Loucy (cell line): Measurements from ENCODE around the gene GRID1.

Source experiments
- H2AFZ ChIP-seq: fragments of 200-600 bp; sonication (generic); 2 replicates; pipeline ENCODE4 v1.6.0; 2016; ENCODE audit warnings: antibody characterized with exemption, mild to moderate bottlenecking, low read length, moderate library complexity
- H3F3A ChIP-seq: fragments of 200-600 bp; 2 replicates; pipeline ENCODE4 v1.6.0; 2016; ENCODE audit warnings: antibody characterized with exemption, low read depth, mild to moderate bottlenecking
- H3K27me3 ChIP-seq: fragments of 200-600 bp; sonication (generic); 2 replicates; pipeline ENCODE4 v1.6.1; 2014; ENCODE audit warnings: low read length, mild to moderate bottlenecking; ENCODE audit not compliant: insufficient read depth, poor library complexity, severe bottlenecking
- H3K36me3 ChIP-seq: fragments of 200-600 bp; sonication (generic); 2 replicates; pipeline ENCODE4 v1.6.1; 2016; ENCODE audit warnings: low read length; ENCODE audit not compliant: insufficient read depth
- H3K4me1 ChIP-seq: fragments of 200-600 bp; sonication (generic); 2 replicates; pipeline ENCODE4 v1.5.1; 2014; ENCODE audit warnings: low read length, mild to moderate bottlenecking; ENCODE audit not compliant: insufficient read depth, poor library complexity, severe bottlenecking
- H3K4me2 ChIP-seq: fragments of 200-600 bp; sonication (generic); 2 replicates; pipeline ENCODE4 v1.6.0; 2014; ENCODE audit warnings: antibody characterized with exemption, low read length, low read depth, mild to moderate bottlenecking; ENCODE audit not compliant: poor library complexity, severe bottlenecking
- H3K4me3 ChIP-seq: fragments of 200-600 bp; sonication (generic); 2 replicates; pipeline ENCODE4 v1.5.1; 2014; ENCODE audit warnings: low read length, mild to moderate bottlenecking, mixed read lengths; ENCODE audit not compliant: poor library complexity, severe bottlenecking
- H3K79me2 ChIP-seq: fragments of 200-600 bp; sonication (generic); 2 replicates; pipeline ENCODE4 v1.6.1; 2014; ENCODE audit warnings: low read length; ENCODE audit not compliant: insufficient read depth
- H3K9ac ChIP-seq: fragments of 200-600 bp; sonication (generic); 2 replicates; pipeline ENCODE4 v1.6.0; 2014; ENCODE audit warnings: mild to moderate bottlenecking, low read depth, low read length, moderate library complexity; ENCODE audit not compliant: poor library complexity, severe bottlenecking
- H3K9me2 ChIP-seq: fragments of 200-600 bp; sonication (generic); replicated peaks from 2 replicates; pipeline ENCODE4 v1.6.1; 2016; ENCODE audit warnings: low read depth, low read length, mixed read lengths
- H3K9me3 ChIP-seq: fragments of 200-600 bp; sonication (generic); 2 replicates; pipeline ENCODE4 v1.6.1; 2014; ENCODE audit warnings: mild to moderate bottlenecking, antibody characterized with exemption, low read length, low read depth; ENCODE audit not compliant: insufficient read depth
- H4K20me1 ChIP-seq: fragments of 200-600 bp; sonication (generic); 2 replicates; pipeline ENCODE4 v1.6.0; 2014; ENCODE audit warnings: antibody characterized with exemption, low read length, mild to moderate bottlenecking; ENCODE audit not compliant: insufficient read depth, poor library complexity, severe bottlenecking
- EZH2phosphoT487 ChIP-seq: fragments of 200-600 bp; IDR thresholded peaks from 2 replicates; pipeline ENCODE4 v1.6.1; 2018; ENCODE audit warnings: antibody characterized with exemption, mild to moderate bottlenecking, moderate library complexity, borderline replicate concordance
- TF ChIP-seq, protein P1 (sequence below): fragments of 200-600 bp; sonication (generic); conservative IDR thresholded peaks from 2 replicates; pipeline ENCODE4 v1.5.1; 2014; ENCODE audit warnings: mild to moderate bottlenecking, antibody characterized with exemption, low read length

The GRID1 gene

GRCh38 chr10:85666987-85667386, 699.6 kb downstream of the GRID1 start:
- Histone ChIP-seq H3K4me3 (no peak overlapping the region), H3F3A (no peaks in the 10 kb centered on the region), H3K9me2 (no peaks in the 10 kb centered on the region), H3K9me3 (no peaks in the 10 kb centered on the region), H2AFZ (no peak overlapping the region), H3K79me2 (no peaks in the 10 kb centered on the region), H4K20me1 (no peaks in the 10 kb centered on the region), H3K36me3 (no peaks in the 10 kb centered on the region), H3K9ac (no peak overlapping the region), H3K27me3 (no peaks in the 10 kb centered on the region), H3K4me1 (no peaks in the 10 kb centered on the region), H3K4me2 (no peak overlapping the region)
- TF ChIP-seq EZH2phosphoT487, result no peak
- TF ChIP-seq, protein P1, sequence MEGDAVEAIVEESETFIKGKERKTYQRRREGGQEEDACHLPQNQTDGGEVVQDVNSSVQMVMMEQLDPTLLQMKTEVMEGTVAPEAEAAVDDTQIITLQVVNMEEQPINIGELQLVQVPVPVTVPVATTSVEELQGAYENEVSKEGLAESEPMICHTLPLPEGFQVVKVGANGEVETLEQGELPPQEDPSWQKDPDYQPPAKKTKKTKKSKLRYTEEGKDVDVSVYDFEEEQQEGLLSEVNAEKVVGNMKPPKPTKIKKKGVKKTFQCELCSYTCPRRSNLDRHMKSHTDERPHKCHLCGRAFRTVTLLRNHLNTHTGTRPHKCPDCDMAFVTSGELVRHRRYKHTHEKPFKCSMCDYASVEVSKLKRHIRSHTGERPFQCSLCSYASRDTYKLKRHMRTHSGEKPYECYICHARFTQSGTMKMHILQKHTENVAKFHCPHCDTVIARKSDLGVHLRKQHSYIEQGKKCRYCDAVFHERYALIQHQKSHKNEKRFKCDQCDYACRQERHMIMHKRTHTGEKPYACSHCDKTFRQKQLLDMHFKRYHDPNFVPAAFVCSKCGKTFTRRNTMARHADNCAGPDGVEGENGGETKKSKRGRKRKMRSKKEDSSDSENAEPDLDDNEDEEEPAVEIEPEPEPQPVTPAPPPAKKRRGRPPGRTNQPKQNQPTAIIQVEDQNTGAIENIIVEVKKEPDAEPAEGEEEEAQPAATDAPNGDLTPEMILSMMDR, result no peak

- Histone ChIP-seq H3F3A (no peaks in the 10 kb centered on the region), H3K27me3 (no peaks in the 10 kb centered on the region), H3K4me2 (no peak overlapping the region), H3K9ac (no peak overlapping the region), H4K20me1 (no peaks in the 10 kb centered on the region), H2AFZ (no peak overlapping the region), H3K79me2 (no peaks in the 10 kb centered on the region), H3K4me1 (no peaks in the 10 kb centered on the region), H3K9me2 (no peaks in the 10 kb centered on the region), H3K4me3 (no peak overlapping the region), H3K9me3 (no peaks in the 10 kb centered on the region), H3K36me3 (no peaks in the 10 kb centered on the region)
- no peak for TF ChIP-seq EZH2phosphoT487
- TF ChIP-seq, protein P1, result no peak
Observed at GRCh38 chr10:85666102-85666501, 700.5 kb downstream of the GRID1 start.

DNA sequence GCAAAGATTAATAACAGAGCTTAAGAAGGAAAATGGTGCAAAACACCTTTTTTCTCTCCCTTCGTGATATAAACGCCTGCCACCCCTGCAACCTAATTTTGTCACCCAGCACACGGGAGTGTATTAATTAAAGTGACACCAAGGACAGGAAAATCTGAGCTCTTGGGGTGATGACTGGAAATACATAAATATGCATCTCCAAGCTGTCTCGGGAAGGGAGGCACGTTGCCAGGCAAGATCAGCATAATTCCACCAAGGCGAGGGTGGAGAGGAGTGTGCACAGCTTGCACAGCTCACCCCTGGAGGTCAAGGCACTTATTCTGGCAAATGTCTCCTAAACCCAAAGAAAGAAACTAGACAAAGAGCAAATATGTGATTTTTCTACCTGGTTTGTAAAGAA, 700.9 kb downstream of the GRID1 start:
- no peaks in the 10 kb centered on the region; the same call in 1 of the 2 replicates for H3K9me3 ChIP-seq
- H4K20me1 ChIP-seq, result no peaks in the 10 kb centered on the region
- TF ChIP-seq EZH2phosphoT487, result no peak
- TF ChIP-seq, protein P1, result no peak
- no peaks in the 10 kb centered on the region for H3K9me2 ChIP-seq
- H3K36me3 ChIP-seq, result no peaks in the 10 kb centered on the region
- H3K4me2 ChIP-seq, result no peak overlapping the region
- no peak overlapping the region for H3K4me3 ChIP-seq
- no peaks in the 10 kb centered on the region for H3K79me2 ChIP-seq
- no peaks in the 10 kb centered on the region for H3K4me1 ChIP-seq
- no peak overlapping the region for H2AFZ ChIP-seq
- H3F3A ChIP-seq, result no peaks in the 10 kb centered on the region
- no peaks in the 10 kb centered on the region for H3K27me3 ChIP-seq
- no peak overlapping the region for H3K9ac ChIP-seq
